Hematopoietic multipotent progenitor cell treated with erythropoietin and hydrocortisone succinate and interleukin-3 and kit ligand, for 8 days (in vitro differentiated cells): ENCODE measurements around the gene ABHD3.
"Not testable (repeated sequence)": the region's sequence is repeated elsewhere in the genome, so short reads cannot be mapped to it uniquely, and the experiment has no call there.

Experiments used
- DNase-seq: peaks from one replicate; pipeline ENCODE4 v3.0.0-alpha.2; 2015

ABHD3 gene, protein sequence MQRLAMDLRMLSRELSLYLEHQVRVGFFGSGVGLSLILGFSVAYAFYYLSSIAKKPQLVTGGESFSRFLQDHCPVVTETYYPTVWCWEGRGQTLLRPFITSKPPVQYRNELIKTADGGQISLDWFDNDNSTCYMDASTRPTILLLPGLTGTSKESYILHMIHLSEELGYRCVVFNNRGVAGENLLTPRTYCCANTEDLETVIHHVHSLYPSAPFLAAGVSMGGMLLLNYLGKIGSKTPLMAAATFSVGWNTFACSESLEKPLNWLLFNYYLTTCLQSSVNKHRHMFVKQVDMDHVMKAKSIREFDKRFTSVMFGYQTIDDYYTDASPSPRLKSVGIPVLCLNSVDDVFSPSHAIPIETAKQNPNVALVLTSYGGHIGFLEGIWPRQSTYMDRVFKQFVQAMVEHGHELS

GRCh38 chr18:21704603-21705364, at the start of gene ABHD3:
Gene ABHD3, minus strand, starts transcription at chr18:21704774. Its CDS starts 109 bp downstream, at chr18:21704665.
- DNase-seq, result peak; percentile 89

GRCh38 chr18:21747764-21748693, 43.5 kb upstream of the ABHD3 start:
- DNase-seq, result no peak

DNA sequence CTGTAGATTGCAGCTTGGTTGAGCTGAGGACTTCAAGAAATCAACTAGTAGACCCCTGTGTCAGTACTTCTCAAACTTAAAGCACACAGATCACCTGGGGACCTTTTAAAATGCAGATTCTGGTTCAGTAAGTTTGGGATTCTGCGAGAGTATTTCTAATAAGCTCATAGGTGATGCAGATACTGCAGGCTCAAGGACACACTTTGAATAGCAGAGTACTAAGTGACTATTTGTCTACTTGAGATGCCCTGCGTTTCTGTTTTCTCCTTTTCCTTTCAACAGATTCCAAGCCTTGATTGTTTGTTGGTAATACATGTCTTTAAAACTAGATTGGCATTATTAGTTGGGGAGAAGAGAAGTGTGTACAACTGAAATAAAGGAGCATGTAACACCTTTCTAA, 42.7 kb upstream of the ABHD3 start:
- no peak for DNase-seq

- peak; percentile 38 for DNase-seq
These were observed 40.7 kb upstream of the ABHD3 start for GRCh38 chr18:21745231-21745630.

DNA sequence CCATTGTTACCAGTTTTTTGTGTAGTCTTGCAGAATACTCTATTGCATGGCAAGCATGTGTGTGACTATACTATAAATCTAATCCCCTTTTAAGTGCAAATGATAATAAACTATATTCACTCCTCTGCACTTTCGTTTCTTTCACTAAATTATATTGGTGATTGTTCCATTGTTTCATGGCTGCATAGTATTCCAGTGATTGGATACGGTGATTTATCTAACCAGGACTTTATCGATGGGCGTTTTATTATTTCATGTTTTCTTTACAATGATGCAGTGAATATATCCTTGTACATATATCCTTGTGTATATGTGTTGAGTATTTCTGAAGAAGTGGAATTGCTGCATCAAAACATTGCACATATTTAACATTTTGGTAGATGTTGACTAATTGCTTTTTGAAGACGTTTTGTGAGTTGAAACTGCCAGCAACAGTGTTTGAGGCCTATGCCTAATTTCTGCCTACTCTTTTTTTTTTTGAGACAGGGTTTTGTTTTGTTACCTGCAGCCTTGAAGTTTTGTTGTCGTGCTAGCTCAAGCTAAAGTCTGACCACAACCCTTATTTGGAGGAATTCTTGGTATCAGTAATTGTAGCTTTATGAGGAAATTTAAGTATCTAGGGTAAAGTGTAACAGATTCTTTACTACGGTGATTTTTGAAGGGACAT, 38.7 kb upstream of the ABHD3 start:
- no peak for DNase-seq

DNA sequence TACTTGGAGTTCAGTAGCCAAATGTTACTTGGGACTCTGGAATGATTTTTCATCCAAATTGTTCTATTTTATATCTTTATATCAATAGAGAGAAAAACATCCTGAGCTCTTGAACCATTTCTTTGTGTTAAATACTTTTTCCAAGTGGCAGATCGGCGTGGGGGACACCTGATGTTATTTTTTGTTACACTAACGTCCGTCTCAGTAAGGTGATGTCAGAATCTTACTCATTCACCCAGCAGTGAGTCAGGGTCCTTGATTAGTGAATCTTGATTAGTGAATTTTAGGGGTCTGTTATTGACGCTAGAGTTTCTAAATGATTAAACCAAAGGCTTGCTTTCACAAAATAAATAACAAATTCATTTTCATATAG, 37.7 kb upstream of the ABHD3 start:
- DNase-seq, result no peak

DNA sequence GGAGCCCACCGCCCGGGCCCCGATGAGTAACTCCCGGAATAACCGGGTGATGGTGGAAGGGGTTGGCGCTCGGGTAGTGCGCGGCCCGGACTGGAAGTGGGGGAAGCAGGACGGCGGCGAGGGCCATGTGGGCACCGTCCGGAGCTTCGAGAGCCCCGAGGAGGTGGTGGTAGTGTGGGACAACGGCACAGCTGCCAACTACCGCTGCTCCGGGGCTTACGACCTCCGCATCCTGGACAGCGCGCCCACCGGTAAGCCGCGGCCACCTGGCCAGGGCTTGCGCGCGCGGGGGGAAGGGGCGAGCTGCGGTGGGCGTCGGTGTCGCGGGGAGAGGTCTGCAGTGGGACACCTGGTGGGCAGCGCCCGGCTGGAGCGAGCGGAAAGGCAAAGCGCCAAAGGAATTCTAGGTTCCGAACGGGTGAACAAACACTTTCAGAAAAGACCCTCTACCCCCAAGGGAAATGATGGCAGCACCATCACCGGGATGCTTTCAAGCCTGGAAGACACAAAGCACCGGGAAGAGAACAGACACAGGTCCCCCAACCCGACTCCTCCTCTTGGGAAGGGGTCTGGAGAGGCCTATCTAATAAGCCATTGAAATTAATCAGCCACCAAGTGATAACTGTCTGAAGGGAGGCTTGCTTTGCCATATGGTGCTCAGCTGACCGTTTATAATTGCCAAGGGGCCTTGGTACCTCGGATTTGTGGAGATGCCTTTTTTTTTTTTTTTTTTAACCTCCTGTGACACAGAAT, 37.2 kb upstream of the ABHD3 start:
- peak; percentile 24 for DNase-seq

GRCh38 chr18:21741312-21741561, 36.7 kb upstream of the ABHD3 start:
- DNase-seq, result no peak

- peak; percentile 97 for DNase-seq
These were observed 36.2 kb upstream of the ABHD3 start, which contains the start of gene MIB1 for GRCh38 chr18:21740538-21741311. Gene MIB1, plus strand, starts transcription at chr18:21740792. Its CDS starts 792 bp downstream, at chr18:21741584.

DNA sequence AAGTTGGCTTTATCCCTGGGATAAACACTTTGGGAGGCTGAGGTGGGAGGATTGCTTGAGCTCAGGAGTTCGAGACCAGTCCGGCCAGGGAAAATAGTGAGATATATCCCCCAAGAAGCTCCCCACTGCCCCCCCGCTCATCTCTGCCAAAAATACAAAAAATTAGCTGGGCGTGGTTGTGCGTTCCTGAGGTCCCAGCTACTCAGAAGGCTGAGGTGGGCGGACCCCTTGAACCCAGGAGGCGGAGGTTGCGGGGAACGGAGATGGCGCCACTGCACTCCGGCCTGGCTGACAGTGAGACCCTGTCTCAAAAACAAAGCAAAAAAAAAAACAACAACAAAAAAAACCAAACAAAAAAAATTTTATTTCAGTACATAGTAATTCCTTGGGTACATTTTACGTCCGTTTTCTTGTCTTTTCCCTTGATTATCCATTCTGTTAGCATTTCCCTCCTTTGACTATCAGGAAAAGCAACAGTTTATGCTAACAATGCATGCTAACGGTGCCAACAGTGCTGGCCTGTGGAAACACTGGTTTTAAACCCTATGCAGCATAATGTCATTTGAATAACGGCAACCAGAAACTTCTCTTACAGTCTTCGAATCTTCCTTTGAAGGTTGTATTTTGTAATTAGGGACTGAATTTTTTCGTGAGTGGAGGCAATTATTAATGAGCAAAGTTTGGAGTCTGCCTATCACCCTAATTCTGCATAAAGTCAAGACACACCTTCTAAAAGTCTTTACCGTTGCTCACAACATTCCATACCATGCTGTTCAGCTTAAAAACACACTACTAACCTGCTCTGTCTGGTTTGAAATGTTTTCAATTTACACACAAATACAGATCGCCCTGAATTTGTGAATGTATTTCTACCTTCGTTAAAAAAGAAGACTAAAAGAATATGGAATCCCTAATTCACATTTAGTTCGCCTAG, 35.3 kb upstream of the ABHD3 start:
- DNase-seq, result no peak

DNA sequence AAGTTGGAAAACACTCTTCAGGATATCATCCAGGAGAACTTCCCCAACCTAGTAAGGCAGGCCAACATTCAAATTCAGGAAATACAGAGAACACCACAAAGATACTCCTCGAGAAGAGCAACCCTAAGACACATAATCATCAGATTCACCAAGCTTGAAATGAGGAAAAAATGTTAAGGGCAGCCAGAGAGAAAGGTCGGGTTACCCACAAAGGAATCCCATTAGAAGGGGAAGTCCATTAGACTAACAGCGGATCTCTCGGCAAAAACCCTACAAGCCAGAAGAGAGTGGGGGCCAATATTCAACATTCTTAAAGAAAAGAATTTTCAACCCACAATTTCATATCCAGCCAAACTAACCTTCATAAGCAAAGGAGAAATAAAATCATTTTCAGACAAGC, 32.4 kb upstream of the ABHD3 start:
- not testable (repeated sequence) for DNase-seq

DNA sequence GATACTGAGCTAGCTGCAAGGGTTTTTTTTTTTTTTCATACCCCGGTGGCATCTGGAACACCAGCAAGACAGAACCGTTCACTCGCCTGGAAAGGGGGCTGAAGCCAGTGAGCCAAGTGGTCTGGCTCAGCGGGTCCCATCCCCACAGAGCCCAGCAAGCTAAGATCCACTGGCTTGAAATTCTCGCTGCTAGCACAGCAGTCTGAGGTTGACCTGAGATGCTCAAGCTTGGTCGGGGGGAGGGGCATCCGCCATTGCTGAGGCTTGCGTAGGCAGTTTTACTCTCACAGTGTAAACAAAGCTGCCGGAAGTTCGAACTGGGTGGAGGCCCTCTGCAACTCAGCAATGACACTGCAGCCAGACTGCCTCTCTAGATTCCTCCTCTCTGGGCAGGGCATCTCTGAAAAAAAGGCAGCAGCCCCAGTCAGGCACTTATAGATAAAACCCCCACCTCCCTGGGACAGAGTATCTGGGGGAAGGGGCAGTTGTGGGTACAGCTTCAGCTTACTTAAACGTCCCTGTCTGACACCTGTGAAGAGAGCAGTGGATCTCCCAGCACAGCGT, 31.0 kb upstream of the ABHD3 start:
- peak; percentile 43 for DNase-seq

DNA sequence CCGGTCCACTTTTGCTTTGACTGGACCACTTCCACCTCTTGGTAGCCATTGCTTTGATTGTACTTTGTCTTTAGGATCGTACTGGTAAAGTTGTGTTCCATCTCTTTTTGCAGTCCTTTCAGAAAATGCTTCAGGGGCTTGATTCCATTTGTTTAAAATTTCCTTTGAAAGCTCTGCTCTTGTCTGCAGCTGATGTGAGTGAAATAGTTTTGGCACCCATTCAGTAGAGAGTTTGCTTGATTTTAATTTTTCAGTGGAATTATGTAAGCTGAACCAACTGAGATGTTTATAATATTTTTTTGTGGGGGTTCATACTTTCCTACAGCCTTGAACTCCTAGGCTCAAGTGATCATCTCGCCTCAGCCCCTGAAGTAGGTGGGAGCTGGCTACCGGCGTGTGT, 28.4 kb upstream of the ABHD3 start:
- no peak for DNase-seq

DNA sequence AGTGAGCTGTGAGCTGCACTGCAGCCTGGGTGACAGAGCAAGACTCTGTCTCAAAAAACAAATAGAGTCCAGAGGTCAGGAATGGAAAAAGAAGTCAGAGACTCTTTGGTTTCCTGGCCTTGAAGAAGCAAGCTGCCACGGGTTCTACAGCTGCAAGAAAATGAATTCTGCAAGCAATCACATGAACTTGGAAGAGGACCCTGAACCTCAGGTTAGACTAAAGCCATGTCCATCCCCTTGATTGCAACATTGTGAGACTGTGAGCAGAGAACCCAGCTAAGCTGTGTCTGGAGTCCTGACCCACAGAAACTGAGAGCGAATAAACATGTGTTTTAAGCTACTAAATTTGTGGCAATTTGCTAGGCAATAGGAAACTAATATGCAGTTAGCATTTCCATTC, 23.1 kb upstream of the ABHD3 start:
- DNase-seq, result no peak

GRCh38 chr18:21725201-21725600, 20.6 kb upstream of the ABHD3 start:
- DNase-seq, result no peak

GRCh38 chr18:21722687-21723086, 18.1 kb upstream of the ABHD3 start:
- no peak for DNase-seq

DNA sequence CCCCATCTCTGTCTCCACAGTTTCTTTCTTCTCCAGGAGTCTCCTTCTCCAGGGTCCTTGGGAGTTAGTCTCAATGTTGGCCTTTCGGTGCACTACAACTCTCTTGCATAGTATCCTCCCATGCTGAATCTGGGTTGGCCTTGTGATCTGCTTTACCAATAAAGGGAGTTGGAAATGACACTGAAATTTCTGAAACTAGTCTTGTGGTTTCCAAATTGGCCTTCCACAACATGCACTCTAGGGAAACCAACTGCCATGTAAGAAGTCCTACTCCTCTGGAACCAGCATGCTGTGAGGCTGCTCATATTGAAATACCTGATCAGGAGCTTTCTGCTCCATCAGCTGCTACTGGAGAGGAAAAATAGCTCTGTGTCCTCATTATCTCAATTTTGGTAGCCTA, 9.9 kb upstream of the ABHD3 start:
- DNase-seq, result no peak

DNA sequence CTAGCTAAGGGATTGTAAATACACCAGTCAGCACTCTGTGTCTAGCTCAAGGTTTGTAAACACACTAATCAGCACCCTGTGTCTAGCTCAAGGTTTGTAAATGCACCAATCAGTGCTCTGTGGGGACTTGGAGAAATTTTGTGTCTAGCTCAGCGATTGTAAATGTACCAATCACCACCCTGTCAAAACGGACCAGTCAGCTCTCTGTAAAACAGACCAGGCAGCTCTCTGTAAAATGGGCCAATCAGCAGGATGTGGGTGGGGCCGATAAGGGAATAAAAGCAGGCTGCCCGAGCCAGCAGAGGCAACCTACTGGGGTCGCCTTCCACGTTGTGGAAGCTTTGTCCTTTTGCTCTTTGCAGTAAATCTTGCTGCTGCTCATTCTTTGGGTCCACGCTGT, 2.6 kb upstream of the ABHD3 start:
- DNase-seq, result not testable (repeated sequence)

DNA sequence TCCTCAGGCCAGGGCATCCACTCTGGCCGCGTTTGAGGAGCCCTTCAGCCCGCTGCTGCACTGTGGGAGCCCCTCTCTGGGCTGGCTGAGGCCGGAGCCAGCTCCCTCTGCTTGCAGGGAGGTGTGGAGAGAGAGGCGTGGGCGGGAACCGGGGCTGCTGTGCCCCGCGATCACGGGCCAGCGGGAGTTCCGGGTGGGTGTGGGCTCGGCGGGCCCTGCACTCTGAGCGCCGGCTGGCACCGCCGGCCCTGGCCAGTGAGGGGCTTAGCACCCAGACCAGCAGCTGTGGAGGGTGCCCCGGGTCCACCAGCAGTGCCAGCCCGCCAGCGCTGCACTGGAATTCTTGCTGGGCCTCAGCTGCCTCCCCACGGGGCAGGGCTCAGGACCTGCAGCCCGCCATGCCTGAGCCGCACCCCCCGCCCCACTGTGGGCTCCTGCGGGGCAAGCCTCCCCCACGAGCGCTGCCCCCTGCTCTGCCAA, 1.9 kb upstream of the ABHD3 start:
- no peak for DNase-seq
